ENCODE results near the gene VAMP3.

The VAMP3 gene

DNA sequence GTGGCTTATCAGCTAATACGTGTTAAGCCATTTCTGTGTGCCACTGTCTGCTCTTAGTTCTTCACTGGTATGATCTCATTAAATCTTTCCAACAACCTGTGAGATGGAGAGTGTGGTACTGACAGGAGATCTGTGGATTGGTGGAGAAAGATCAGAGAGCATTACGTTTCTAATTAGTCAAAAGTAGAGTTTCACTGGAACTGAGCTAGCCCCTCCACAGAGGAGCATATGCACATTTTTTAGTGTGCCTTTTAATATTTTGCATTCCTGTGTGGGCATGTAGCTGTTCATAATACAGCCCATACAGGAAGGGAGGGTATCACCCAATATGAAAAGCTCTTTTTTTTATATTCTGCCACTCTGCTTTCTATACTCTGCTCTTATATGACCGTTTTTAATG is 50.2 kb downstream of the VAMP3 start:
- no peak for DNase-seq

DNA sequence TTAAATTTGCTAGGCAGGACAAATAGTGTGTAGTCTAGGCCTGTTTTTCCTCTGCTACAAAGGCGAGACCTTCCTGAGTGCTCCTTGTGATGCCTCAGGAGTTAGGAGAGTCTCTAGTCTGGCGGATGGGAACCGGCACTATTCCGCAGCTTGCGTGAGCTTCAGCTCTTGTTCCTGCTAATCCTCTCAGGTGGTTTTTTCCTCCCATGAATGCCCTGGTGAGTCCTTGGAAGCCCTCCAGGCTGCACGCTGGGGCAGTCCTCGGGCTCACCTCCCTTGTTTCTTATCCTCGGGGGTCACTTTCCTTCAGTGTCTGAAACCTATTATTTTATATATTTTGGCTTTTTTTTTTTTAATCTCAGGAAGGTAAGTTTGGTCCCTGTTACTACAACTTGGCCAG is 53.6 kb downstream of the VAMP3 start:
- DNase-seq, result no peak

DNA sequence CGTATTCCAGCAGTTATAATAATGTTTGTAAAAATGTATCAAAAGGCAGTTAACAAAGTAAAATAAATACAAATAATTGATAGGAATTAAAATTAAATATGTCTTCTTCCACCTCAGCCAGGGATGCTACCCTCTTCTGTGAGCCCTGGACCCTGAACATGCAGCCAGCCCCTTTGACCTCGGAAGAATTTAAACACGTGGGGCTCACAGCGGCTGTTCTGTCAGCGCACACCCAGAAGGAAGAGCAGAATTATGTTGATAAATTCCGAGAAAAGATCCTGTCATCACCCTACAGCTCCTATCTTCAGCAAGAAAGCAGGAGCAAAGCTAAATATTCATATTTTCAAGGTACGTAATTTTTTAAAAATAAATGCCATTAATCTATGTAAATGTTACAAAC is 55.3 kb downstream of the VAMP3 start:
- DNase-seq, result no peak

DNA sequence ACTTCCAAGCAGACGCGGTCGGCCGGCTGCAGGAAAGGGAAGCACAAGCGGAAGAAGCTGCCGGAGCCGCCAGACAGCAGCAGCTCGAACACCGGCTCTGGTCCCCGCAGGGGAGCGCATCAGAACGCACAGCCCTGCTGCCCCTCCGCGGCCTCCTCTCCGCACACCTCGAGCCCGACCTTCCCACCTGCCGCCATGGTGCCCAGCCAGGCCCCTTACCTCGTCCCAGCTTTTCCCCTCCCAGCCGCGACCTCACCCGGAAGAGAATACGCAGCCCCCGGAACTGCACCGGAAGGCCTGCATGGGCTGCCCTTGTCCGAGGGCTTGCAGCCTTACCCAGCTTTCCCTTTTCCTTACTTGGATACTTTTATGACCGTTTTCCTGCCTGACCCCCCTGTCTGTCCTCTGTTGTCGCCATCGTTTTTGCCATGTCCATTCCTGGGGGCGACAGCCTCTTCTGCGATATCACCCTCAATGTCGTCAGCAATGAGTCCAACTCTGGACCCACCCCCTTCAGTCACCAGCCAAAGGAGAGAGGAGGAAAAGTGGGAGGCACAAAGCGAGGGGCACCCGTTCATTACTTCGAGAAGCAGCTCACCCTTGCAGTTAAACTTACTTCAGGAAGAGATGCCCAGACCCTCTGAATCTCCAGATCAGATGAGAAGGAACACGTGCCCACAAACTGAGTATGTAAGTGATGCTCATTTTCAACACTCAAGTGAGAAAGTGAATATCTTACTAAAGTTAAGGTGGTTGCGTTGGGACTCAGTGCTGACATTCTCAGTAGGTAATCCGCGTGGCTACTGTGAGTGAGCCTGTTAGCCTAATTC is 56.2 kb downstream of the VAMP3 start:
- no peak for DNase-seq
